Bone marrow (tissue), 2 donors: ENCODE measurements around the gene FXR2.
A peak's percentile ranks its signal among the peaks of the same experiment; 100 is the strongest.
"Not testable (repeated sequence)": the region's sequence is repeated elsewhere in the genome, so short reads cannot be mapped to it uniquely, and the experiment has no call there.

Experiments
- DNase-seq, 2 donors: peaks; one replicate each; lab custom pipeline; 2025; lab: John Stamatoyannopoulos, UW

The FXR2 gene

DNA sequence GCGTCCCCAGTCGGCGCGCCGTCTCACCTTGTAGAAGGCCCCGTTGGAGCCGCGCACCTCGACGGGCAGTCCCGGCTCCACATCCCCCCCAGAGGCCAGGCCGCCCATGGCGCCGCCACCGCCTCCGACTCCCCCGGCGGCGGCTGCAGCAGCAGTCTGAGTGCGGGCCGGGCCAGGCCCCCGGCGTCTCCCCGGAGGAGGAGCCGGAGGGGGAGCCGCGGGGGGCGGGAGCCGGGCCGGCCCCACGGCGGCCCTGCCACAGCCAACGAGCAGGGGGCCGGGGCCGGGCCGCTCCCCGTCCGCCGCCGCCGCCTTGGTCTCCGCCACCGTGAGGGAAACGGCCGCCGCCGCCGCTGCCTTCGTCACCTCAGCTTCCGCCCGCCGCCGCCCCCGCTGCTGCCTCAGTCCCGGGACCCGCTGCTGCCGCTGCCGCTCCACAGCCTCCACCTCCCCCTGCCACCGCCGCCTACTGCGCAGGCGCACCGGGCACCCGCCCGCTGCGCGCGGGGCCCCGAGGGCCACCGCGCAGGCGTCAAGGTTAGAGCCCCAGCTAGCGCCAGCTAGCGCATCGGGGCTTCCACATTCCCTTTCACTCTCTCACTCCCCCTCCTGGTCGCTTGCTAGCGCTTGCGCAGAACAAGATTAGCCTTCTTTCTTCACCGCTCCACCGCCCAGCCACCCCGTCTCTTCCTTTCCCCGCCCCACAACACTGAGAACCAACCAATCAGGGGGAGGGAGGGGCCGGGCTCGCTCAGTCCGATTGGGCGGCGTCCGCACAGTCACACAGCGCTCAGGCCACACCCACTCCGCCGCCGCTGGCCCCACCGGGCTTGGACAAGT lies at the start of gene FXR2:
TSS of gene FXR2 (minus strand) at position 473 of the 840 bp plus-strand sequence. CDS start at position 108, 365 bp downstream.
- peak; percentile 98 to 100 for DNase-seq

GRCh38 chr17:7656958-7657609 lies 42.4 kb upstream of the FXR2 start:
- no peak for DNase-seq

- no peak for DNase-seq
These were observed 40.8 kb upstream of the FXR2 start for GRCh38 chr17:7655541-7655840.

- DNase-seq, result no peak
These were observed 40.3 kb upstream of the FXR2 start for GRCh38 chr17:7654832-7655540.

DNA sequence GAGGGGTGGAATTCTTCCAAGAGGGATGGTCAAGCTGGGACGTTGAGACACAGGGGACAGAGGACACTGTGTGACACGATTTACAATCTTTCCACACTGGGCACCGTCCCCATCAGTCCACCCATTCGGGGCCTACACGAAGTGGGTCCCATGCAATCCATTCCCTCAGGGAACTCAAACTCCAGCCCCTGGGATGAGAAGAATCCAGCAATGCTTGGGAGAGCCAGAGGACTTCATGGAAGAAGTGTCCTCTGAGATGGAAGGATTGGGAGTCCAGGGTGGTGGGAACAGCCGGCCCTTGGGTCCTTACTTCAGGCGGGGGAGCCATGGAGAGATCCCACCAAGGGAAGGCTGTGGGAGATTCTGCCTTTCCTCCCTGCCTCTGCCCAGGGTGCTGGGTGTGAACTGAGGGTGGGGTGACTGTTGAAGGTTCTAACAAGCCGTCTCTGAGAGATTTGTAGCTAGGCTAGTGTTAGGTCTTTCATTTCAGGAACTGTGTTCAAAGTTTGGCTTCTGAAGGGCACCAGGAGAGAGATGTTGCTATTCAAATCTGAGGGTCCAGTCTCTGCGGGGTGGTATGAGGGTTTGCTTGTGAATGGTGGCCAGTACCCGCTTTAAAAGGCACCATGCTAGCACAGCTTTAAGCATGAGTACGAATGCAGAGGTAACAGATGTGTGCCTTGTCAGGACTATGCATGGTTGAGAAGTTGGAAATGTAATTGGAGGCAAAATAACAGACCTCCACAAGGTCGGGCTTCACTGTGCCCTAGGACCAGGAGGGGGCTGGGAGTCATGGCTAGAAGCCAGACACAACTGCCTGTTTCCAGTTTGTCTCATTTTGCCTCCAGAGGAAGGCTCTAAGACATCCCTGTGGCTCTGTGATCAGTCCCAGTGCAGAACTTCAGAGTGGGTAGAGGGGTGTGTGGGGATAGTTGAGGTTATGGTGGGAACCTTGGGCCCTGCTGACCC lies 38.0 kb upstream of the FXR2 start:
- no peak for DNase-seq

DNA sequence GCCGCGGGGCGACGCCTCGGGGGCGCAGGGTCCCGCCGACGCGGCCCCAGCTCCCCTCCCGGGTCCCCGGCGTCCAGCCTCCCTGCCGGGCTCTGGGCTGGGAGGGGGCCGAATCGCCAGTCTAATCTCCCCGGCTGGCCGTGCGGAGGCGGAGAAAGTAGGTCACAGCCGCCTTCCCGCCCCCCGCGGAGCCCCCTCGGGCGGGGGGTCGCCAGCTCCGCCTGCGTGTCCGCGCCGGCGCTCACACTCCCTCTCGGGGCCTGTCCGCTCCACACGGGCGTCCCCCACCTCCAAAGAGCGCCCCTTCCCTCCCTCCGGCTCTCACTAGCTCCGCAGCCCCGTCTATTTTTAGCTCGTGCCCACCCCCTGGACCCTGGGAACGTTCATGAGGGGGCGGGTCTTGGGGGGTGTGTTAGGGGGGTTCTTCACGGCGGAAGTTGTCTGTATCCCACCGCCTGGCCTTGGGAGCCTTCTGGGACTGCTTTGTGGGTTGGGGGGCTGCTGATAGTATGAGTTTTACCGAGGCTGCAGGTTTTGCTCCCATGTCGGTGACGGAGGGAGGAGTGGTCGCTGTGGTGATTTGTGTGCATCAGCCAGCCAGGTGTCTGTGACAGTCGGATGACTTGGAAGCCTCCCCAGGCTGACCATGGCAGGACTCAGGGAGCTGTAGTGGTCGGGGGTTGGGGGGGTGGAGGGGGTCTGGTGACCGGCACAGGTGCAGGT lies 37.1 kb upstream of the FXR2 start:
- DNase-seq, result no peak

- no peak for DNase-seq
These were observed 36.5 kb upstream of the FXR2 start for GRCh38 chr17:7651097-7651664.

GRCh38 chr17:7650509-7651096 lies 35.9 kb upstream of the FXR2 start, which contains the start of gene ATP1B2:
Gene ATP1B2, plus strand, starts transcription at chr17:7650926. Its CDS starts 593 bp downstream, at chr17:7651519.
- DNase-seq, result peak; percentile 13 to 26

DNA sequence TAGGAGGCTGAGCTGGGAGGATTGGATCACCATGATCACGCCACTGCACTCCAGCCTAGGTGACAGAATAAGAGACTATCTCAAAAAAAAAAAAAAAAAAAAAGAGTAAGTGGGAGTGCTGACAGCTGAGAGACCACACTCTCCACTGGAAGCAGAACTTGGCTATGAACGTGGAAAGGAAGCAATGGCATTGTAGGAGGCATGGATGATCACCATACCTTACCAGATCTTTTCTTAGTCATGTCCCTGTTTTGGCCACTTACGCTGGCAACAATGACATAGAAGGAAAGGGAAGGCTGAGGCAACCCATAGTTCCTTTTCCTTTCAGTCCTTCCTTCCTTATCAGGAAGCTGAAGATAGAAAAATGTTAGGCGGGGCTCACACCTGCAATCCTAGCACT lies 32.3 kb upstream of the FXR2 start:
- DNase-seq, result no peak

DNA sequence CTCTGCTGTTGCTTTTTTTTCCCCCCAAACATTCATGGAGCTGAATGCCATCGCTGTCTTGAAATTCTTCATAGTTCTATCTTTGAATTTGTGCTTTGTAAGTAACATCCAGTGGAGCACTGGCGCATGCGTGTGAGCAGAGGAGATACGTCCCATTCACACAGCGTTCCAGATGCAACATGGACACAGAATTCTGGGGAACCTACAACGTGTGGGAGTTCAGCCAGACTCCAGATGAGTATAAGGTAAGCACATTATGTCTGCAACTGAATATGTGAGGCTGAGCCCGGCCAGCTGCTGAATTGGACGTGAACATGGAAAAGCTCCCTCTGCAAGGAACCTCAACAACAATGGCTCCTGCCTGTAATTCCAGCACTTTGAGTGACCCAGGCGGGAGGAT lies 31.8 kb upstream of the FXR2 start:
- DNase-seq, result no peak

DNA sequence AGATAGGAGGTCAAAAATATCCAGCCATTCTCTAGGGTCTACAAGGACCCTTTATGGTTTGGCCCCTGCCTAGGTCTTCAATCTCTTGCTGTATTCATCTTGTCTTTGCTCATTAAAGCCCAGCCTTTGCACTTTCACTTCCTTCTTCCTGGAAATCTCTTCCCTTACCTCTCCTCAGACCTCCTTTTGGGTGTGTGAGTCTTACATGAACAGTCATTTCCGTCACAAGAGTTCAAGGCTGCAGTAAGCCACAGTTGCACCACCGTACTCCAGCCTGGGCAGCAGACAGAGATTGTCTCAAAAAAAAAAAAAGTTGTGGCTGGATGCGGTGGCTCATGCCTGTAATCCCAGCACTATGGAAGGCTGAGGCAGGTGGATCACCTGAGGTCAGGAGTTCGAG lies 30.1 kb upstream of the FXR2 start:
- no peak for DNase-seq

DNA sequence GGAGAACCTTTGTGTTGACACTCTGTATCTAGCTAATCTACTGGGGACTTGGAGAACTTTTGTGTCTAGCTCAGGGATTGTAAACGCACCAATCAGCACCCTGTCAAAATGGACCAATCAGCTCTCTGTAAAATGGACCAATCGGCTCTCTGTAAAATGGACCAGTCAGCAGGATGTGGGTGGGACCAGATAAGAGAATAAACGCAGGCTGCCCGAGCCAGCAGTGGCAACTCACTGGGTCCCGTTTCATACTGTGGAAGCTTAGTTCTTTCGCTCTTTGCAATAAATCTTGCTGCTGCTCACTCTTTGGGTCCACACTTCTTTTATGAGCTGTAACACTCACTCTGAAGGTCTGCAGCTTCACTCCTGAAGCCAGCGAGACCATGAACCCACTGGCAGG lies 26.9 kb upstream of the FXR2 start:
- not testable (repeated sequence) for DNase-seq

DNA sequence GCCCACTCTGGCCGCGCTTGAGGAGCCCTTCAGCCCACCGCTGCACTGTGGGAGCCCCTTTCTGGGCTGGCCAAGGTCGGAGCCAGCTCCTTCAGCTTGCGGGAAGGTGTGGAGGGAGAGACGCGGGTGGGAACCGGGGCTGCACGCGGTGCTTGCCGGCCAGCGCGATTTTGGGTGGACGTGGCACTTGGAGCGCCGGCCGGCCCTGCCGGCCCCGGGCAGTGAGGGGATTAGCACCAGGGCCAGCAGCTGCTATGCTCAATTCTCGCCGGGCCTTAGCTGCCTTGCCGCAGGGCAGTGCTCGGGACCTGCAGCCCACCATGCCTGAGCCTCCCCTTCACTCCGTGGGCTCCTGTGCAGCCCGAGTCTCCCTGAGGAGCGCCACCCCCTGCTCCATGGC lies 26.1 kb upstream of the FXR2 start:
- DNase-seq, result no peak

DNA sequence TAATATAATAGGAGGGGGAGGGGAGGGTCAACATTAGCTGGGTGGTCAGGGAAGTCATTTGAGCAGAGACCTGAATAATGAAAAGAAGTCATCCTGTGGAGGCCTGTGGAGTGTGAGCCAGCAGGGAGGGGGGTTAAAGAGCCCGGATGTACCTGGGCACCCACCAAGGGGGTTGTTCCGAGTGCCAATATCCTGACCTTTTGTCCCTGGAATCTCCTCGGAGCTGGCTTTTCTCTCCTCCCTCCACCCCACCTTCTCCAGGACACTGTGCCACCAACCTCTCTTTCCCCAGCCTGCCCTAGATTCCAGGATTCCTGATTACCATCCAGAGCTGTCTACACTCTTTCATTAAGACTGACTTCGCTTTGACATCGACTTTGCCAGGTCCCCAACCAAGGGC lies 21.5 kb upstream of the FXR2 start:
- no peak for DNase-seq

DNA sequence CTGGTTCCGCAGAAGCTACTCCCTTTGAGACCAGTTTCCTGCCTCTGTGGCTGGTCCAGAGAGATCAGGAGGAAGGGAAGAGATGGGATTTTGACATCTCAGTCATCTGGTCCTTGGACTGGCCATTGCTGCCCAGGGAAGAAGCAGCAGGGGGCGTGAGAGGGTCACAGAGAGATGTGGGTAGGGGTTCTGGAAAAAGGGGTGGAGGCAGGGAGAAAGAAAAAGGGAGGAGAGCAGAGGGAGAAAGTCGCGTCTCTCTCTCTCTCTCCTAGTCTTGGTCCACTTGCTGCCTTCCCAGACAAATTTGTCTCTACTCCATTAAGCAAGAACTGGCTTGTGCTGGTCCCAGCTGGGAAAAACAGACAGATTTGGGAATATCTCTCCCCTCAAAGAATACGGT lies 19.7 kb upstream of the FXR2 start:
- no peak for DNase-seq

- DNase-seq, result no peak
These were observed 18.4 kb upstream of the FXR2 start for GRCh38 chr17:7633093-7633492.

DNA sequence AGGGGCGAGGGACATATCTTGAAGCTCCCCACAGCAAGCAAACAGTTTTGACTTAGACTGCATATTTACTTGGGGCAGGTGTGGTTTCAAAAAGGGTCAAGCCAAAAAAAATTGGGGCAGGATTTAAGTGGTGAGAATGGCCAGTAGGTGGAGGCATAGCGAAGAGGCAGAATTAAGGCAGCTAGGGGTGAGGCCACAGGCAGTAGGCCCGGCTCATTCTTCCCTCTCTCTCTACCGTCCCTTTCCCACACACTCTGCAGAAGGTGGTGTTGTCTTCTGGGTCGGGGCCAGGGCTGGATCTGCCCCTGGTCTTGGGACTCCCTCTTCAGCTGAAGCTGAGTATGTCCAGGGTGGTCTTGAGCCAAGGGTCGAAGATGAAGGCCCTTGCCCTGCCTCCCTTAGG lies 17.8 kb upstream of the FXR2 start:
- DNase-seq, result peak in 1 of 2 donors; percentile 56

DNA sequence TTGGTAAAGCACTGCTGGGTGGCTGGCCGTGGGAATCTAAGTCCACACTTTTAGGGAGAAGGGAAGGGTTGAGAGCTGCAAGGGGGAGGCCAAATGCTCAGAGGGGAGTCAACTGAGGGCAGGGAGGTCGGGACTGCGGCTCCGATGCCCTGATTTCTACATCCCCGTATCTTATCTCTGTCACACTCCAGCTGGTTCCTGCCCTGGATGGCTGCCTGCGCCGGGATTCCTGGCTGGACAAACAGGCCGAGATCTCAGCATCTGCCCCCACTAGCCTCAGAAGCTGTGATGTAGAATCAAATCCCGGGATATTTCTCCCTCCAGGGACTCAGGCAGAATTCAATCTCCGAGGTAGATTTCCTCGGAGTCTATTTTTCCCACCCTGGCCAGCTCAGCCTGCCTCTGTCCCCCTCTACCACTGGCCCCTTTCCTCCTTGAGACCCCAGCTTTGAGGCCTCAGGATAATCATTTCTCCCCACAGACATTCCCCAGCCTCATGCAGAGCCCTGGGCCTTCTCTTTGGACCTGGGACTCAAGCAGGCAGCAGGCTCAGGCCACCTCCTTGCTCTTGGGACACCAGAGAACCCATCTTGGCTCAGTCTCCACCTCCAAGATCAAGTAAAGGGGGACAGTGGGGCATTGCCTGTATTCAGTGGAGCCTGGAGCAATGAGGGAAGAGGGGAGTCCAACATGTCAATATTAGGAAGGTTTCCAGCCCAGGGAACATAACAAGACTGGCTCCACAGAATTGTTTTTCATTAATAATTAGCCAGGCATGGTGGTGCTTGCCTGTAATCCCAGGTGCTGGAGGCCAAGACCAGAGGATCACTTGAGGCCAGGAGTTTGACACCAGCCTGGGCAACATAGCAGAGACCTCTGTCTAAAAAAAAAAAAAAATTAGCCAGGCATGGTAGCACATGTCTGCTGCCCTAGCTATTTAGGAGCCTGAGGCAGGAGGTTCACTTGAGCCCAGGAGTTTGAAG lies 17.0 kb upstream of the FXR2 start:
- DNase-seq, result no peak

GRCh38 chr17:7629939-7630571 lies 15.4 kb upstream of the FXR2 start, which contains the start of gene SHBG:
Gene SHBG, plus strand, starts transcription at chr17:7630135. Its CDS starts 38 bp downstream, at chr17:7630173.
- no peak for DNase-seq
